Bronchus fibroblast of lung (primary cell): Measurements from ENCODE around the gene SIRPA. TPM values are rescaled to one million over a fixed set of nuclear protein-coding genes. Genes with fewer than 3 reads are reported as not detected.

Source experiments
- total RNA-seq: library from RNA; depleted of rRNA; stranded (reverse); fragments of >200 nt; gene quantifications from 2 replicates; pipeline ENCODE4 v1.2.3, GENCODE V29; 2015

SIRPA gene
- total RNA-seq, result 14.1 and 16.9 TPM in 2 replicates

GRCh38 chr20:1894951-1895673, at the start of gene SIRPA:
SIRPA (plus strand) TSS chr20:1895407; CDS start chr20:1895448, 41 bp downstream.

Other genes starting within 250 kb of the SIRPA start
- not detected in 2 replicates for gene SIRPG, start 237.6 kb upstream of the SIRPA start, total RNA-seq
- gene PDYN, start 98.7 kb downstream of the SIRPA start, total RNA-seq, result not detected in 2 replicates
- gene STK35, start 206.4 kb downstream of the SIRPA start, total RNA-seq, result 11.3 and 15.5 TPM in 2 replicates